Prostate gland (tissue), 2 donors: Measurements from ENCODE around the gene CAPN11. TPM values are rescaled to one million over a fixed set of nuclear protein-coding genes. Genes with fewer than 3 reads are reported as not detected.

Experiments
- DNase-seq: peaks from one replicate; pipeline ENCODE4 v3.0.0-alpha.2; 2019; ENCODE audit warnings: low spot score
- H3K27ac ChIP-seq, 2 donors: fragments of 200-600 bp; sonication (generic); 2 replicates each; pipeline ENCODE4 v1.5.1; 2017 to 2019
- H3K27me3 ChIP-seq: fragments of 200-600 bp; sonication (generic); replicated peaks from 2 replicates; pipeline ENCODE4 v1.5.1; 2019; ENCODE audit not compliant: insufficient read depth
- H3K36me3 ChIP-seq, 2 donors: fragments of 200-600 bp; sonication (generic); 1 replicate in 1 of 2; 2 replicates in 1 of 2; pipeline versions ENCODE4 v1.5.1 to v1.8.1; 2017 to 2019
- H3K4me1 ChIP-seq: fragments of 200-600 bp; sonication (generic); replicated peaks from 2 replicates; pipeline ENCODE4 v1.5.1; 2019
- H3K4me3 ChIP-seq, 2 donors: fragments of 200-600 bp; sonication (generic); 2 replicates each; pipeline ENCODE4 v1.5.1; 2017 to 2019
- H3K9me3 ChIP-seq: fragments of 200-600 bp; sonication (generic); 2 replicates; pipeline ENCODE4 v1.5.1; 2017
- POLR2A ChIP-seq: fragments of 450-650 bp; IDR thresholded peaks from one replicate; pipeline ENCODE4 v1.6.1; 2016; ENCODE audit warnings: antibody characterized with exemption, mild to moderate bottlenecking
- POLR2AphosphoS5 ChIP-seq: sonication (generic); formaldehyde crosslinking; IDR thresholded peaks from one replicate; pipeline ENCODE4 v1.6.1; 2017; ENCODE audit warnings: antibody characterized with exemption
- WGBS: methylation state at CpG from one replicate; pipeline ENCODE4 v1.1.5; 2018; 5-methylcytosine and 5-hydroxymethylcytosine counted together
- intact Hi-C: fragments of 100-400 bp; cut with DNase I; formaldehyde crosslinking; loops from one replicate; pipeline ENCODE4 v1.14.2; 2022
- total RNA-seq, 2 donors: library from RNA; depleted of rRNA; stranded (reverse); fragments of >200 nt; gene quantifications; one replicate each; pipeline ENCODE4 v1.1.0, GENCODE V29; 2016
- TF ChIP-seq, protein P1 (sequence below), 4 experiments: fragments of 200-600 bp in 2 of 4; fragments of 450-650 bp in 2 of 4; sonication (generic) in 2 of 4; IDR thresholded peaks; 1 replicate in 3 of 4; 2 replicates in 1 of 4; pipeline ENCODE4 v1.5.1; 2016 to 2019; ENCODE audit warnings: antibody characterized with exemption in 4 of 4, mild to moderate bottlenecking in 2 of 4, moderate library complexity in 2 of 4

CAPN11 gene
- total RNA-seq, 2 donors from 2014 or later, result 5.9 TPM; not detected in 1

DNA sequence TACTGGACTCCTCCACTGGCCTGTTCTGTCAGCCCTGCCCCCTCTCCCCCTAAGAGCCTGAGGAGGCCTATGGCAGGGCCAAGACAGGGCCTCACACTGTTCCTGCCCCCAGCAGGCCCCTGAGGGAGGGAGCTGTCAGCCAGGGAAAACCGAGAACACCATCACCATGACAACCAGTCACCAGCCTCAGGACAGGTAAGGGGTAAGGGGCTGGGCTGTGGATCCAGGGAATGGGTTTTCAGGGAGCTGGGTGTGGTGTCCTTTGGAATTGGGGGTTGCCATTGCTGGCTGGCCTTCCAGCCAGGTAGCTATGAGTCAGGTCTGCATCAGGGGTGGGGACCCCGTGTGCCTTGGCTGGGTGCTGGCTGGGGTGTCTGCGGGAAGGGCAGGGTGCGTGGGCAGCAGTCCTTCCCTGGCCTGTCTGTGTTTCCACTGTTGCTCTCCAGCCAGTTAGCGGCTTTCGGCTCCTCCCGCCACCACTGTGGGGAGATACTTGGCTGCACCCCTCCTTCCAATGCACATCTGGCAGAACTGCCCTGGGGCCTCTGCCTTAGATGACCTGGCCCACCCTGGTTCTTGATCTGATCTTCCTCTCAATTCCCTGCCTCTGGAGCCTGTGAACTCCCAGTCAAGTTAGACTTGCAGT, 68.7 kb downstream of the CAPN11 start:
- WGBS, result 66% methylated on average over 7 of the region's 7 CpGs
- TF ChIP-seq POLR2AphosphoS5, result no peak
- TF ChIP-seq, protein P1, sequence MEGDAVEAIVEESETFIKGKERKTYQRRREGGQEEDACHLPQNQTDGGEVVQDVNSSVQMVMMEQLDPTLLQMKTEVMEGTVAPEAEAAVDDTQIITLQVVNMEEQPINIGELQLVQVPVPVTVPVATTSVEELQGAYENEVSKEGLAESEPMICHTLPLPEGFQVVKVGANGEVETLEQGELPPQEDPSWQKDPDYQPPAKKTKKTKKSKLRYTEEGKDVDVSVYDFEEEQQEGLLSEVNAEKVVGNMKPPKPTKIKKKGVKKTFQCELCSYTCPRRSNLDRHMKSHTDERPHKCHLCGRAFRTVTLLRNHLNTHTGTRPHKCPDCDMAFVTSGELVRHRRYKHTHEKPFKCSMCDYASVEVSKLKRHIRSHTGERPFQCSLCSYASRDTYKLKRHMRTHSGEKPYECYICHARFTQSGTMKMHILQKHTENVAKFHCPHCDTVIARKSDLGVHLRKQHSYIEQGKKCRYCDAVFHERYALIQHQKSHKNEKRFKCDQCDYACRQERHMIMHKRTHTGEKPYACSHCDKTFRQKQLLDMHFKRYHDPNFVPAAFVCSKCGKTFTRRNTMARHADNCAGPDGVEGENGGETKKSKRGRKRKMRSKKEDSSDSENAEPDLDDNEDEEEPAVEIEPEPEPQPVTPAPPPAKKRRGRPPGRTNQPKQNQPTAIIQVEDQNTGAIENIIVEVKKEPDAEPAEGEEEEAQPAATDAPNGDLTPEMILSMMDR (IDR thresholded peaks at IDR 0.05), result no peak
- TF ChIP-seq POLR2A, result no peak
- Histone ChIP-seq H3K27ac (peak overlapping the region; percentile 34 to 44), H3K9me3 (no peaks in the 10 kb centered on the region), H3K4me1 (peaks cover 3% of the 10 kb centered on the region), H3K4me3 (no peak overlapping the region), H3K36me3 (no peaks in the 10 kb centered on the region), H3K27me3 (no peaks in the 10 kb centered on the region)
- DNase-seq, result no peak
- intact Hi-C loops, result no loop called here

DNA sequence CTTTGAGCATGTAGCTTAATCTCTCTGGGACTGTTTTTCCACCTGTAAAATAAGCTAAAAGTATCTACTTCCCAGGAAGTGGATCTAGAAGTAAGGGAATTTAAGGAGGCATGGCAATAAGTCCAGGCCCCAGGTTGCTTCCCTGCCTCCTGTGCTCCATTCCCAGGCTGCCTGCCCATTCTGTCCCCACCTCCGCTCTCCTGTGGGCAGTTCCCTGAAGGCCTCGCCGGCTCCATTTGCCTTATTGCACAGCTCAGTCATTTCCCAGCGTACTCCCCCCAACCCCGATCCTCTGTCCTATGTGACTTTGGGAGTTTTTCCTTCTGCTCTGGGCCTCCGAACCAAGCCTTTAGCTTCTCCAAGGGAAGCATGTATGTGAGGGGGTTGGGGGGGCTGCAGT, 69.4 kb downstream of the CAPN11 start:
- WGBS, result 84% methylated on average over 6 of the region's 6 CpGs
- H3K27me3 ChIP-seq, result no peaks in the 10 kb centered on the region
- H3K27ac ChIP-seq, result no peak overlapping the region
- intact Hi-C loops, result no loop called here
- TF ChIP-seq, protein P1 (IDR thresholded peaks at IDR 0.05), result no peak
- TF ChIP-seq POLR2A, result no peak
- no peak for TF ChIP-seq POLR2AphosphoS5
- H3K36me3 ChIP-seq, result no peaks in the 10 kb centered on the region
- no peak for DNase-seq
- H3K9me3 ChIP-seq, result no peaks in the 10 kb centered on the region
- peaks cover 3% of the 10 kb centered on the region for H3K4me1 ChIP-seq
- H3K4me3 ChIP-seq, result no peak overlapping the region

DNA sequence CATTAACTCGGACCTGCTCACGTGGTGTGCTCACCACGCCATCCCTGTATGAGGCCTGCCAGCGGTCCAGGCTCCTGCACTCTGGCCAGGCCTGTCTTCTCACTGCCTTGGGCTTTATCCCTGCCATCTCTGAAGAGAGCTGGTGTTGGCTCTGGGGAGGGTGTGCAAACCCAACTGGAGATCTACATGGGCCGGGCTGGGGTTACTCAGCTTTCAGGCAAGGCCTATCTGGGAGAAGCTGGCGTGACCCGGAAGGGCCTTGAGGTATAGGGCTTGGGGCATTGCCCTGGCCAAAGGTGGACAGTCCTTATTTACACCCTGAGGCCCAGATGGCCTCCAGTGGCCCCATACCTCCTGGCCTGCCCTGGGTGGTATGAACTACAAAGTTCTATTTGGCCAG, 69.8 kb downstream of the CAPN11 start:
- no peaks in the 10 kb centered on the region for H3K9me3 ChIP-seq
- 91% methylated on average over 7 of the region's 7 CpGs for WGBS
- intact Hi-C loops, result no loop called here
- no peaks in the 10 kb centered on the region for H3K36me3 ChIP-seq
- no peak overlapping the region for H3K27ac ChIP-seq
- TF ChIP-seq, protein P1 (IDR thresholded peaks at IDR 0.05), result no peak
- no peak for TF ChIP-seq POLR2AphosphoS5
- TF ChIP-seq POLR2A, result no peak
- H3K27me3 ChIP-seq, result no peaks in the 10 kb centered on the region
- H3K4me3 ChIP-seq, result no peak overlapping the region
- H3K4me1 ChIP-seq, result peaks cover 3% of the 10 kb centered on the region
- no peak for DNase-seq

GRCh38 chr6:44228836-44229235, 70.2 kb downstream of the CAPN11 start:
- Histone ChIP-seq H3K9me3 (no peaks in the 10 kb centered on the region), H3K4me3 (no peak overlapping the region), H3K27me3 (no peaks in the 10 kb centered on the region), H3K36me3 (no peaks in the 10 kb centered on the region), H3K4me1 (peaks cover 3% of the 10 kb centered on the region), H3K27ac (no peak overlapping the region)
- intact Hi-C loops, result no loop called here
- no peak for DNase-seq
- WGBS, result 90% methylated on average over 5 of the region's 5 CpGs
- TF ChIP-seq POLR2AphosphoS5, result no peak
- no peak for TF ChIP-seq POLR2A
- TF ChIP-seq, protein P1 (IDR thresholded peaks at IDR 0.05), result no peak

DNA sequence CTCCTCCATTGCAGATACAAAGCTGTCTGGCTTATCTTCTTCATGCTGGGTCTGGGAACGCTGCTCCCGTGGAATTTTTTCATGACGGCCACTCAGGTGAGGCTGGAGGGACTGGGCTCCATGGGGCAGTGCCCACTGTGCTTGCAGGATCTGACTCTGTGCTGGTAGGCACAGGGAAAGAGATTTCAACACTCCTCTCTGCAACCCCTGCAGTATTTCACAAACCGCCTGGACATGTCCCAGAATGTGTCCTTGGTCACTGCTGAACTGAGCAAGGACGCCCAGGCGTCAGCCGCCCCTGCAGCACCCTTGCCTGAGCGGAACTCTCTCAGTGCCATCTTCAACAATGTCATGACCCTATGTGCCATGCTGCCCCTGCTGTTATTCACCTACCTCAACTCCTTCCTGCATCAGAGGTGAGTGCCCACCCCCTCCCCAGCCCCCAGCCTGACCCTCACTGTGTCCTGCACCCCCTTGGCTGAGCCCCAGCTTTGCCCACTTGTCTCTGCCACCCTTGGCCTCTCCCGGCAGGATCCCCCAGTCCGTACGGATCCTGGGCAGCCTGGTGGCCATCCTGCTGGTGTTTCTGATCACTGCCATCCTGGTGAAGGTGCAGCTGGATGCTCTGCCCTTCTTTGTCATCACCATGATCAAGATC, 70.9 kb downstream of the CAPN11 start:
- TF ChIP-seq POLR2A, result no peak
- TF ChIP-seq POLR2AphosphoS5, result no peak
- TF ChIP-seq, protein P1 (IDR thresholded peaks at IDR 0.05), result no peak
- Histone ChIP-seq H3K4me3 (no peak overlapping the region), H3K27me3 (no peaks in the 10 kb centered on the region), H3K36me3 (no peaks in the 10 kb centered on the region), H3K27ac (no peak overlapping the region), H3K4me1 (peaks cover 3% of the 10 kb centered on the region), H3K9me3 (no peaks in the 10 kb centered on the region)
- WGBS, result 92% methylated on average over 11 of the region's 11 CpGs
- no peak for DNase-seq
- intact Hi-C loops, result loop anchor here (5.0 kb wide), 1 partner anchor 132 kb away; no protein-coding TSS in a partner anchor
